Measurements from ENCODE around the gene APLF.

GRCh38 chr2:68565273-68565672 is 97.9 kb downstream of the APLF start:
- TF ChIP-seq CTCF (IDR thresholded peaks at IDR 0.05) (no peak), POLR2A (IDR thresholded peaks at IDR 0.05) (no peak), EP300 (IDR thresholded peaks at IDR 0.05; ENCODE audit: low read depth) (no peak), POLR2AphosphoS5 (IDR thresholded peaks at IDR 0.05) (no peak)
